SW 1271 (cell line): ENCODE data around the gene MDK.

Experiments
- DNase-seq, 2 experiments: peaks; one replicate each; lab custom pipeline; 2025; lab: John Stamatoyannopoulos, UW

MDK gene

DNA sequence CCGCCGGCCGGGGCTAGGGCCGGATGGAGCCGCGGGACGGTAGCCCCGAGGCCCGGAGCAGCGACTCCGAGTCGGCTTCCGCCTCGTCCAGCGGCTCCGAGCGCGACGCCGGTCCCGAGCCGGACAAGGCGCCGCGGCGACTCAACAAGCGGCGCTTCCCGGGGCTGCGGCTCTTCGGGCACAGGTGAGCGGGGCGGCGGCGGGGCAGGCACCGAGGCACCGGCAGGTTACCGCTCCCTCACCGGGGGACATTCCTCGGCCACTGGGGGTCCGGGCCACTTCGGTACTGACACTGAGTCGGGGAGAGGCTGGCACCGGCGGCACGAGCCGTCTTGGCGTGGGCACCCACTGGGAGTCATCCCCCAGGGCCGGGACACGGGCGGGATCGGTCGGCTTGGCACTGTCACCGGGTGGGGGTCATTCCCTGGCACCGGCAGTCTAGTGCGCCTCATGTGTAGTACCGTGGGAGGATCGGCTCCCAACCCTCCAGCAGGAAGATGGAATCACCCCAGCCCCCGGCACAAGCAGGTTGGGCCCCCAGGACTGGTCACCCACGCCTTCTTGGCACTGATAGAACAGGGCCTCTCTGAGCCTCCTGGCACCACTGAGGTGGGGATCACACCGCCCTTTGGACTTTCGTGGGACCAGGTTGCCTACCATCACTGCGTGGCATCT lies 33.7 kb upstream of the MDK start:
- no peak for DNase-seq

DNA sequence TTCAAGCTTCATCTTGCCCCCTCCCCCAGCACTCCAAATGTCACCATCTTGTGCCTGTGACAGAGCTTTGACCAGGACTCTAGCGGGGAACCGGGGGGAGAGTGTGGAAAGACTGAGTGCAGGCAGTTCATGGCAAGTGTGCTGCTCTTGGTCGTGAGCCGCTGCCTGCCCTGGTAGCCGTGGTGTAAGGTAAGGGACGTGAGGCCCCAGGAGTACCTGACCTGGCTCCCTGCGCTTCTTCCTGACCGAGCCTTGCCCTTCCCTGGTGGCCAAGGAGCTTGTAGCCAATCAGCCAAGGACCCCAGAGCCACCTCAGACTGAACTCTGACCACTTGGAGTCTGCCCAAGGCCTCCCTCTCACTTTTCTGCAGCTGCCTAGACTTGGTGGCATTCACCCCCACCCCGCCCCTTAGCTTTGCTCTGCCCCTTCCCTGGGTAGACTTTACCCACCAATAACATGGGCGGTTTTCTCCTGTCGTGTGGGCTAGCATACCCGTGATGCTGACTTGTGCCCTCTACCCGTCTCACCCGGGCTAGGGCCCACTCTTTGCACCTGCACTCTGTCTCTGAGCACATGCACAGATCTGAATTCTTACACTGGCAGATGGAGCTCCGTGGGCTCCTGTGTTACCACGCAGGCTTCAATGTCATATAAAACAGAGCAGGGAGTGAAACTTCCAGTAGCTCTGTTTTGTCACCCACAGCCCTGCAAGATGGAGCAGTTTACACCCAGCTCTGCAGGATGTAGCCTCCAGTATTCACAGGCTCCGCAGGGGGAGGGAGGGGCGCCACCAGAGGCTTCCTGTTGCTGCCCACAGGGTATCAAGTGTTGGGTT lies 32.7 kb upstream of the MDK start:
- DNase-seq = no peak

DNA sequence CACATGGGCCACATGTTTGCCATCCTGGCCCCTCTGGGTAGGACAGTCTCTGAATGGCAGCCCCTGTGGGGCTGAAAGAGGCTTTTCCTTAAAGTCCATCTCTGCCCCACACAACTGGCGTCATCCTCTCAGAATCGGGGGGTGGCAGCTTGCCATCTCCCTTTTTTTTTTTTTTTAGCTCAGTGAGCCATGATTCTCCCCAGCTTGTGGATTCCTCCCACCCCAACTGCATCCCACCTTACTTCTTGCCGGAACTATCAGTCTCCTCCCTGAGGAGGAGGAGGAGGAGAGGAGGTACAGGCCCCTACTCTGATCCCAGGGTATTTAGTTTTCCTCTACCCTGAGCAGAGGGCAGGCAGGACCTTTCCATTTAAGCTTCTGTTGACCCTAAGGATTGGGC lies 30.8 kb upstream of the MDK start:
- no peak for DNase-seq

DNA sequence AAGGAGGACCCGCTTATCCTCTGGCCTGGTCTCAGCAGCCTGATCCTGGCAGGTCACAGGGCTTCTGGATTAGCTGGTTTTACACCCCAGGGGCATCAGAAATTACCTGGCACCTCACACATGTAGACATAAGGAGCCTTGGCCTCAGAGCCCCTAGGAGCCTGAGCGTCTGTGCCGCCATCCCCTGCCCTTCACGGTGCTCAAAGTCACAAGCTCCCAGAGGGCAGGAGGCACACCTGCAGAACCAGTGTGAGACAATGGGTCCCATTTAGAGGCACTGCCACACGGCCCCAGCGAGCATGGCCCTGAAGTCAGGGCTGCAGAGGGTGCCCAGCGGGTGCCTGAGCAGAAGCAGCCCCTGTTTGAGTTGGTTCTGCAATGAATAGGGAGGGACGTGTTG lies 30.3 kb upstream of the MDK start:
- DNase-seq = no peak

DNA sequence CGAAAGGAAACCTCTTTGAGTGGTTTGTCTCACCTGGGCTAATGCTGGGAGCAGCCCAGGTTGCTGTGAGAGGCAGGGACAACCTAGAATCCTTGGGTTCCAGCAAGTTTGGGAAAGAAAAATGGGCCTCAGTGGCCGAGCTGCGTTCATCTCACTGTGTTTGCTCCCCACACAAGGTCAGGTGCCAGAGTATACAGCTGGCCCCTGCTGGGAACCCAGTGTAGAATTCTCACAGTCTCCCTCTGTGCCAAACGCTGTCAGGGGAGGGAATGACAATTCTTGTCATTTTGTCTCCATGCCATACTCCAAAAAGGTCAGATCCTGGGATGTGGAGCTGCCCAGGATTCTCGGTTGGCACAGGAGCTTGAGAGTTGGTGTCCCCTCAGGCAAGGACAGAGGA lies 29.9 kb upstream of the MDK start:
- DNase-seq = no peak

DNA sequence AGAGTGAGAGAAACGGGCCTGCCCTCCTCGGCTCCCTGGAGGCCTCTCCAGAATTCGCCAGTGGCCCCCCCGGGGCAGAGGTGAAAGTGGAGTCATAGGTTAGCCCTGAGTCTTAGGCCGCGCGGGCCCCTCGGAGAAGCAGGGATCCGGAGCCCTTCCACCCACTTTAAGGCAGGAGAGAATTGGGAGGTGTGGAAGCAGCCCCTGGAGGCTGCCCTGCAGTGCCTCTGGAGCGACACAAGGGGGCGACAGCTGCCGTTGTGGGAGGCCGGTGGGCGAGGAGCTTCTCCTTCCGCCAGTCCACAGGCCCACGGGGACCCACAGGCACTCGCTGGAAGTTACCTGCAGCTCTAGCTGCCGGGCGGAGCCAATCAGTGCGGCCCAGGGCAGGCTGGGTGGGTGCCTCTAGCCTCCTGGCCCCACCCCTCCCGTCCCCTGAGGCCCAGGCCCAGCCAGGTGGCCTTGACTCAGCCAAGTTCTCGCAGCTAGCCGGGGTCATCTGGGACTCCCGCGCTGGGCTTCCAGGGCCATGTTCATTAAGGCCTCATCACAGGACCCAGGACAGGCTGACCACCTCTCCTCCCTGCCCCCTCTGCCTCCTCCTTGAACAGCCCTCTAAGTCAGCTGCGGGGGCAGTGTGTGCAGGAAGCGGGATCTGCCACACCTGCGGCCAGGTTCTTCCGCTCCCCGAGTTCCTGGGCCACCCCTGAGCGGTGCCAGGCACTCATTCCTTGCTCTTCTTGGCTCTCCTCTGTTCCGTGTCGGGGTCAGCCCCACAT lies 29.2 kb upstream of the MDK start:
- peak in 1 of 2 experiments; percentile 13 for DNase-seq

DNA sequence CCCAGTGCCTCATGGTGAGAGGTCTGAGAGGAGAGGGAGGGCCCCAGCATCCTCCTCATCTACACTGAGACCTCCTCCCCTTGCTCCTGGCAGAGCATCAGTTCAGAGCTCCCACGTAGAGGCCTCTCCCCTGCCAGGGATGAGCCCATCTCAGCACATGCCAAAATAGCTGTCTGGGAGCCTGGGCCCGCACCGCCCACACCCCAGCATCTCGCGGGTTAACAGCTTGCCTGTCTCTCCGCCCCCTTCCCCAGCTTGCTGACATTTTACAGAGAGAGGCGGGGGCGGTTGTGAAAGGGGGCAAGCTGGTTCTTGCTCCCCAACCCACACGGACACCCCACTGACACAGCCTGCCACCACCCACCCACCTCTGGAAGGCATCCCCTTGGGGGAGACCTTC lies 27.8 kb upstream of the MDK start:
- no peak for DNase-seq

DNA sequence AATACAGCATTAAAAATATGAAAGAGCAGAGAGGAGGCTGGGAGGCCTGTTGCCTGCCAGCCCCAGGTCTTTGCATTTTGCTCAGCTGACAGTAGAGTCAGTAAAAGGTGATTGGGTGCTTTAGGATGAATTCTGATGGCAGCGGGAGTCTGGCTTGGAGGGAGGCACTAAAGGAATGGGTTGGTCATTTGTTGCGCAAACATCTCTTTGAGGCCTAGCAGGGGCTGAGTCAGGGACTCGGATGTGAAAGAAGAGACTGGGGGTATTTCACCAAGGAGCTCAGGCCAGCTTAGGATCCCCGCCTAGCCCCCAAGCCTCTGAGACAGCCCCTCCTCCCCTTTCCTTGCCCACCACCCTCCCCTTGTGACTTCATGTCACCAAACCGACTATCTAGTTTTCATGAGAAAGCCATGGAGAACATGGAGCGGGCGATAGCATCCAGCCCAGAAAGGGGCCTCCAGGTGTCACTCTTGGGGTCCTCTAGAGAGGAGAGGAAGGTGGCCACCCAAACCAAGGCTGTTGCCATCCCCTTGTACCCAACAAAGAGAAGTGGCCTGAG lies 24.5 kb upstream of the MDK start:
- no peak for DNase-seq

DNA sequence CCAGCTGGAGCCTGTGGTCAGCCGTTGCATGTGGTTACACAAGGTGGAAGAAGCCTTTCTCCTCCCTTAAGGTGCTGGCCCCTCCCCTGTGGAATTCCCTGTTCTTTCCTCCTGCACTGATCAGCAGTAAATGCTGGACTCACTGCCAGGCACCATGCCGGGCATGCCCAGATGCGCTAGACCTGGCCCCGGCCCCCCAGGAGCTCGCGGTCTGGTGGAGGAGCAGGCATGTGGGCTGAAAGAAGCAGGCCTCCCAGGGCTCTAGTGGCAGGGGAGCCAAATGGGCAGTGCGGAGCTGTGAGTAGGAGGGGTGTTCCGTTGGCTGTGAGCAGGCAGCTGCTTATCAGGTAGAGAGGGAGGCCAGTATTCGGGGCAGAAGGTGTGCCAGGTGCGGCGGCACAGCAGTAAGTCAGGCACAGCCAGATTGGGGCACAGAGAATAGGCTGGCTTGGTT lies 24.0 kb upstream of the MDK start:
- no peak for DNase-seq

DNA sequence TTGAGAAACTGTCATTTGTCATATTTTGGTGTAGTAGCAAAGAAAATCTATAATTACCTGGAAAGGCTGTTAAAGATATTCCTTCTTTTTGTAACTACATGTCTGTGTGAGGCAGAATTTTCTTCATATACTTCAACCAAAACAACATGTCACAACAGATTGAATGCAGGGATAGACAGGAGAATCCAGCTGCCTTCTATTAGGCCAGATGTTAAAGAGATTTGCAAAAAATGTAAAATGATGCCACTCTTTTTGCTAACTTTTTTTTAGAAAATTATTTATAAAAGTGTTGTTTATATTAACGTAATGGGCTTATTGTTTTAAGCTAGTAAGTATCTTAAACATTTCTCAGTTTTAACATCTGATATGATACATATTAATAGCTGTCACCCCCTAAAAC lies 21.5 kb upstream of the MDK start:
- DNase-seq = no peak

DNA sequence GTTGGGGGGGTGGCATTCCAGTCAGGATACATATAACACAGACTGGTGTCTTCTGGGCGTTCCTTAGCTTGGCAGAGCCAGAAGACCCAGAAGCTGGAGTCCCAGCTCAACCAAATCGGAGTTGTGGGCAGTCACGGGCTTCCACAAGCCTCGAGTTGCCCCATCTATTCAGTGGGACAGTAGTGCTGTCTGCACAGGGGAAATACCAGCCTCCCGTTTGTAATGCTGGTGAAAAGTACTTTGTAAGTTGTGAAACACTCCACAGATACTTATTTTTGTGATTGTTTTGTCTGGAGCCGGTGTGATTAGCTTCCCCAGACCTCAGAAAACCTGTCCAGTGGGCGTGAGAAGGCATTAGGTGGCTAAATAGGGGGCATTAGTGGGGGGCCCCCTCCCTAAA lies 20.6 kb upstream of the MDK start:
- DNase-seq = no peak

DNA sequence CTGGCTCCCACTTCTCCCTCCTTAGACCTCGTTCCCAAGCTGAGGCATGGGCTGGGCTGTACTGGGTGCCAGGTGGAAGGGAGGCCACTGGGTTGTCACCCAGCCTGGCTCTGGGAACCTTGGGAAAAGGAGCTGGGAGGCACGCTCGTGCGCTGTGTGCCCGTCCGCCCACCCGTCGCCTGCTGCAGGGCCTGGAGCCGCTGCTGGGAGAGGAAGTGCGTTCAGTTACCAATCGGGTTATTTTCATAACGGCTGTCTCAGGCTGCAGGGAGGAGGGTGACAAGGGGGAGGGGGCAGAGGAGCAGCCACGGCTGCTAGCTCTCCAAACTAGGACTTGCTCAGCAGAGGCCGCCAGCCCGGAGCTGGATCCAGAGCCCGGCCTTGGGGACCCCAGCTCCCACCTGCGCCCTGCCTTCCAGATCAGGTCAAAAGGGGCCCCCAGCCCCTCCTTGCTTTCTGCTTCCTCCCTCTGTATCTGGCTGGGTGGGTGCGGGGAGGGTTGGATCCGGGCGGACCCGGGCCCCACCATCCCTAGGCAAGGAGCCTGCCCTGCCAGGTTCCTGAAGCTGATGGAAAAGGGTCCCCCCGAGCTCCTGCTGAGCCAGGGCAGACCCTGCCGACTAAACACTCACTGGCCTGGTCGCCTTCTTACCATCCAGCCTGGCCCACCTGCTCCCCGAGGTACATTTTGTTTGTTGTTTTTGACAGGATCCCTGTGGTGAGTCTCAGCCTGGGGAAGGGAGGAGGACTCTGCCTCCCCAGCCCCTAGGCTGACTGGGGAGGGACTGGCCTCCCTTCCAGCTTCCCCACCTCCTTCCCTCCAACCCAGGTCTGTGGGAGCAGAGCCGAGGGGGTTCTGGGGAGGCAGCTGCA lies 19.9 kb upstream of the MDK start:
- no peak for DNase-seq

DNA sequence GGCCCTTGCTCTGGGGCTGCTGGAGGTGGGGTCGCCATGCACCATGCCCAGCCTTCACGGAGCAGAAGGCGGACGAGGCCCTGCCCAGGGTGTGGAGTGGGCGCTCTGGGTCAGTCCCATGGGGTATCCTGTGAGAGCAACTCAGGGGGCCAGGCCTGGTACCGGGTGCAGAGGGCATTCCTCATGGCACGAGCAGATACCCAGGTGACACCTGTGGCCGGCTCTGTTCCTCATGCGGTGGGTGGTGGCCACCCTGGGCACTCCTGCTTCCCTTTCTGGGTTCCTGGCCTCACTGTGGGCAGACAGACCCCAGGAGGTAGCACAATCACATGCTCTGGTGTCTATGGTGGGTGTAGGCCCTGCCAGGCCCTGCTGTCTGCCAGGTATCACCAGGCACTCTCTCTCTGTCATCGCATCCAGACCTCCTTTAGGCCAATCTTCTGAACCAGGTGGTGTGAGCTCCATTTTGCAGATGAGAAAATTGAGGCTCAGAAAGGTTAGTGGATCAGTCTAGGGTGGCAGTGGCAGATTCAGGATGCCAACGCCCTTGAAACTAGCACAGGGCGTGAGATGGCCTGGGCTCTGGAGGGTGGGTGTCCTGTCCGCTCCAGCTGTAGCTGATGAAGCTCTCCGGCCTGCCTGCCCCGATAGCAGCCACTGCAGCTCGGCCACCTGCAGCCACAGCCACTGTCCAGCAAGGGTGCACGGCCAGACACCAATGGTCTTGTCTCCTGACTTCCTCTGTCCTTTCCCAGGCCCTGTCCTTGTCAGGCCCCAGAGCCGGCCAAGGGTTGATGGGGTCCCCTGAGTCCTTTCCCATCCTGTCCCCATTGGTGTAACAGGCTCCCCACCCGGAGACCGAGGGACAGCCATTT lies 19.1 kb upstream of the MDK start:
- DNase-seq = no peak

DNA sequence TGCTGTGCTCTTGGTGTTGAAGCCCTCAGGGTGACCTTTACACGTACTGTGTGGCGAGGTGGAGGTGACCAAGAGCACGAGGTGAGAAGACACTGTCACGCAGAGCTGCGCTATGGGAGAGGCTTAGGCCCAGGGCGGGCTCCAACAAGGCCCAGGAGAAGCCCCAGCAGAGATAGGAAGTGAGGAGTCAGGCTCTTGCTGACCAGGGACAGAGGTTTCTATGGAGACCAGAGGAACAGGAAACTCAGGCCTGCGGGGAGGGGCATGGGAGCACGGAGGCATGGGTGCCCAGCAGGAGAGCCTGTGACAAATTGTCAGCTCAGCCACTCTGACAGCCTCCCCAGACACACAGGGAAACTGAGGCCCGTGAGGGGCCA lies 18.4 kb upstream of the MDK start:
- peak; percentile 81 to 92 for DNase-seq

DNA sequence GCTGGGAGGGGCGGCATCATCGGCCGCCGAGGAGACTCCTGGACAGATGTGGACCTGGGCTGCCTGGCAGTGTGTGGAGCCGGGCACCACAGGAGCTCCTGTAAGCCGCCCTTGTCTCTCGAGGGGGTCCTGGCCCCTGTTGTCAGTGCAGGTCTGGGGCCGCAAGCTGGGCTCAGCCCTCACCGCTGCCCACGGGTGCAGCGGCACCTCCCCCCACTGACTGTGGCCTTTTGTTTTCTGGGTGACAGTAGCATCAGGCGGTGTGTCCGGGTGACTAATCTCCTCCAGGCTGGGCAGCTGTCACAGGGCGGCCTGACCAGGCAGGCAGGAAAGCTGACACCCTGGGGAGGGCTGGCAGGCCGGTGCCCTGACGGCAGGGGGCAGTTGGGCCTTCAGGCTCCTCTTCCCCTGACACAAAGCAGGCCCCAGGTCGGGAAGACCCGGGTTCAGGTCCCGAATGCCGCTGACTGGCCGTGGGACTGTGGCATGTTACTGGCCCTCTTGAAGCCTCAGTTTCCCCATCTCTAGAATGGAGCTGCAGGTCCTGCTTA lies 17.9 kb upstream of the MDK start:
- DNase-seq = peak; percentile 82 to 91

DNA sequence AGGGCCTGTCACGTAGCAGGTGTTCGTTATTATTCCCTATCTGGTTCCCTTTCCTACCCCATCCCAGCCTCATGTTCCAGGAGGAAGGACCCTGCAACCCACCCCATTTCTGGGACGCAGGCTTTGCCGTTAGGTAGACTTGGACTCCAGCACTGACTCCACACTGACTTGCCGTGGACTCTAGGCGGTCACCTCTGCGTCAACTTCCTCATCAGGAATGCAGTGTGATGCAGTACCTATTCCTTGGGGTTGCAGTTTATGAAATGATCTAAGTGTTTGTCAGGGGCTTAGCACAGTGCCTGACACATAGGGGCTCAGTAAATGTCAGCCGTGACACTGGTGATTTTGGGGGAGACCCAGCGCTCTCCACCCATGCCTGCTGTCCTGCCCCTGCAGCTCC lies 17.4 kb upstream of the MDK start:
- DNase-seq = no peak

DNA sequence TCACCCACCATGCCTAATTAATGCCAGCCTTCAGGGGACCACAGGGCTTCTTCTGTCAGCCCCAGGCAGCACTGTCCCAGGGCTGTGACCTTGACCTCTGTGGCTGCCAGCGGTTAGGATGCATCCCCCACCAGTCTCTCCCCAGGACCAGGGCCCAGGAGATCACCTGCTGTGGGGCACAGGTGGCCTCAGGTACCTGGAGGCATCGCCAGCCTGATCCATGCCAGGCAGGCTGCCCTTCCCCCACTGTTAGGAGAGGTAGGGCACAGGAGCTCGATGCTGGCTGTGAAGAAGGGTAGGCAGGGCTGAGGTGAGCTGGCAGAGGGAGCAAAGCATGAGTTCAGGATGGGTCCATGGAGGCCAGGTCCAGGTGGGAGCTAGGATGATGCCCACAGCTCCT lies 16.7 kb upstream of the MDK start:
- no peak for DNase-seq

DNA sequence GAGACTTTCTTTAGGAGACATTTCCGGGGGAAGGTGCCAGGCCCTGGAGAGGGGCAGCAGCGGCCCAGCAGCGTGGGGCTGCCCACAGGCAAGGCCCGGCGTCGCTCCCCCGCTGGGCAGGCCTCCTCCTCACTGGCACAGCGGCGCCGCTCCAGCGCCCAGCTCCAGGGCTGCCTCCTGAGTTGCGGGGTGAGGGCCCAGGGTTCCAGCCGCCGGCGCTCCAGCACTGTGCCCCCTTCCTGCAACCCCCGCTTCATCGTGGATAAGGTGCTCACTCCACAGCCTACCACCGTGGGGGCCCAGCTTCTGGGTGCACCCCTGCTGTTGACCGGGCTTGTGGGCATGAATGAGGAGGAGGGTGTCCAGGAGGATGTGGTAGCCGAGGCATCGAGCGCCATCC lies 15.2 kb upstream of the MDK start:
- no peak for DNase-seq

DNA sequence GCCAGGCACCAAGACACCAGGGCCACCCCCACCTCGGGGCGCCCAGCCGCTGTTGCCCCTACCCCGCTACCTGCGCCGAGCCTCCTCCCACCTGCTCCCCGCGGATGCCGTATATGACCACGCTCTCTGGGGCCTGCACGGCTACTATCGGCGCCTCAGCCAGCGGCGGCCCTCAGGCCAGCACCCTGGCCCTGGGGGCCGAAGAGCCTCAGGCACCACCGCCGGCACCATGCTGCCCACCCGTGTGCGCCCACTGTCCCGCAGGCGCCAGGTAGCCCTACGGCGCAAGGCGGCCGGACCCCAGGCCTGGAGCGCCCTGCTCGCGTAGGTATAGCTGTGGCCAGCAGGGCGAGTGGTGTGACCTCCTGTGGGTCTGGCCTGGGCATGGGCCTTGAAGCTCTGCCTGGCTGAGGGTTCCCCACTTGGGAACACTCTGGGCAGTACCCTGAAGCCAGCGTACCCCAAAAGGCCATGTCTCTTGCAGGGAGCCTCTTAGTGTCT lies 14.8 kb upstream of the MDK start:
- DNase-seq = no peak
